ENCODE measurements around the gene NFYA. TPM values are rescaled to one million over a fixed set of nuclear protein-coding genes. Genes with fewer than 3 reads are reported as not detected.

The NFYA gene
- polyA plus RNA-seq, 1 donor from 2014 or later: 22.1 TPM

GRCh38 chr6:41043151-41043550, 29.6 kb upstream of the NFYA start:
- H3K4me2 ChIP-seq (ENCODE audit: low read length): no peak overlapping the region
- no peak for TF ChIP-seq POLR2AphosphoS5 (IDR thresholded peaks at IDR 0.05)
- no peak for TF ChIP-seq EP300 (conservative IDR thresholded peaks at IDR 0.05; ENCODE audit: poor library complexity, severe bottlenecking)
- no peak for TF ChIP-seq SMC3 (conservative IDR thresholded peaks at IDR 0.05; ENCODE audit: poor library complexity)
- TF ChIP-seq, protein P1, sequence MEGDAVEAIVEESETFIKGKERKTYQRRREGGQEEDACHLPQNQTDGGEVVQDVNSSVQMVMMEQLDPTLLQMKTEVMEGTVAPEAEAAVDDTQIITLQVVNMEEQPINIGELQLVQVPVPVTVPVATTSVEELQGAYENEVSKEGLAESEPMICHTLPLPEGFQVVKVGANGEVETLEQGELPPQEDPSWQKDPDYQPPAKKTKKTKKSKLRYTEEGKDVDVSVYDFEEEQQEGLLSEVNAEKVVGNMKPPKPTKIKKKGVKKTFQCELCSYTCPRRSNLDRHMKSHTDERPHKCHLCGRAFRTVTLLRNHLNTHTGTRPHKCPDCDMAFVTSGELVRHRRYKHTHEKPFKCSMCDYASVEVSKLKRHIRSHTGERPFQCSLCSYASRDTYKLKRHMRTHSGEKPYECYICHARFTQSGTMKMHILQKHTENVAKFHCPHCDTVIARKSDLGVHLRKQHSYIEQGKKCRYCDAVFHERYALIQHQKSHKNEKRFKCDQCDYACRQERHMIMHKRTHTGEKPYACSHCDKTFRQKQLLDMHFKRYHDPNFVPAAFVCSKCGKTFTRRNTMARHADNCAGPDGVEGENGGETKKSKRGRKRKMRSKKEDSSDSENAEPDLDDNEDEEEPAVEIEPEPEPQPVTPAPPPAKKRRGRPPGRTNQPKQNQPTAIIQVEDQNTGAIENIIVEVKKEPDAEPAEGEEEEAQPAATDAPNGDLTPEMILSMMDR (IDR thresholded peaks at IDR 0.05; ENCODE audit: poor library complexity, severe bottlenecking): no peak
- no peak for TF ChIP-seq TAF1 (IDR thresholded peaks at IDR 0.05; ENCODE audit: low read depth)
- TF ChIP-seq MXI1 (conservative IDR thresholded peaks at IDR 0.05; ENCODE audit: poor library complexity, severe bottlenecking): no peak
- no peak for TF ChIP-seq RAD21 (conservative IDR thresholded peaks at IDR 0.05)
- TF ChIP-seq, protein P2, sequence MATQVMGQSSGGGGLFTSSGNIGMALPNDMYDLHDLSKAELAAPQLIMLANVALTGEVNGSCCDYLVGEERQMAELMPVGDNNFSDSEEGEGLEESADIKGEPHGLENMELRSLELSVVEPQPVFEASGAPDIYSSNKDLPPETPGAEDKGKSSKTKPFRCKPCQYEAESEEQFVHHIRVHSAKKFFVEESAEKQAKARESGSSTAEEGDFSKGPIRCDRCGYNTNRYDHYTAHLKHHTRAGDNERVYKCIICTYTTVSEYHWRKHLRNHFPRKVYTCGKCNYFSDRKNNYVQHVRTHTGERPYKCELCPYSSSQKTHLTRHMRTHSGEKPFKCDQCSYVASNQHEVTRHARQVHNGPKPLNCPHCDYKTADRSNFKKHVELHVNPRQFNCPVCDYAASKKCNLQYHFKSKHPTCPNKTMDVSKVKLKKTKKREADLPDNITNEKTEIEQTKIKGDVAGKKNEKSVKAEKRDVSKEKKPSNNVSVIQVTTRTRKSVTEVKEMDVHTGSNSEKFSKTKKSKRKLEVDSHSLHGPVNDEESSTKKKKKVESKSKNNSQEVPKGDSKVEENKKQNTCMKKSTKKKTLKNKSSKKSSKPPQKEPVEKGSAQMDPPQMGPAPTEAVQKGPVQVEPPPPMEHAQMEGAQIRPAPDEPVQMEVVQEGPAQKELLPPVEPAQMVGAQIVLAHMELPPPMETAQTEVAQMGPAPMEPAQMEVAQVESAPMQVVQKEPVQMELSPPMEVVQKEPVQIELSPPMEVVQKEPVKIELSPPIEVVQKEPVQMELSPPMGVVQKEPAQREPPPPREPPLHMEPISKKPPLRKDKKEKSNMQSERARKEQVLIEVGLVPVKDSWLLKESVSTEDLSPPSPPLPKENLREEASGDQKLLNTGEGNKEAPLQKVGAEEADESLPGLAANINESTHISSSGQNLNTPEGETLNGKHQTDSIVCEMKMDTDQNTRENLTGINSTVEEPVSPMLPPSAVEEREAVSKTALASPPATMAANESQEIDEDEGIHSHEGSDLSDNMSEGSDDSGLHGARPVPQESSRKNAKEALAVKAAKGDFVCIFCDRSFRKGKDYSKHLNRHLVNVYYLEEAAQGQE (IDR thresholded peaks at IDR 0.05; ENCODE audit: borderline replicate concordance): no peak
- TF ChIP-seq EZH2 (IDR thresholded peaks at IDR 0.05; ENCODE audit: borderline replicate concordance, insufficient read depth, low read length, poor library complexity, severe bottlenecking): no peak
- no peaks in the 10 kb centered on the region for H3K9me3 ChIP-seq (ENCODE audit: low read length)
- no peak overlapping the region for H3K27ac ChIP-seq (ENCODE audit: low read length)
- H3K79me2 ChIP-seq (replicated peaks; ENCODE audit: insufficient read depth, low read length): no peaks in the 10 kb centered on the region
- no peak overlapping the region for H3K9ac ChIP-seq (ENCODE audit: low read length)
- H3F3A ChIP-seq (ENCODE audit: insufficient read depth, low read length, poor library complexity, severe bottlenecking): no peaks in the 10 kb centered on the region
- no peaks in the 10 kb centered on the region for H3K9me2 ChIP-seq (ENCODE audit: insufficient read depth, low read length)
- H3K4me3 ChIP-seq (ENCODE audit: low read length): no peak overlapping the region
- H3K27me3 ChIP-seq (ENCODE audit: insufficient read depth, low read depth, low read length): no peaks in the 10 kb centered on the region
- H2AFZ ChIP-seq (ENCODE audit: low read depth, low read length): no peak overlapping the region
- no peaks in the 10 kb centered on the region for H3K36me3 ChIP-seq (ENCODE audit: insufficient read depth, low read length)
- no peaks in the 10 kb centered on the region for H4K20me1 ChIP-seq (ENCODE audit: insufficient read depth)

DNA sequence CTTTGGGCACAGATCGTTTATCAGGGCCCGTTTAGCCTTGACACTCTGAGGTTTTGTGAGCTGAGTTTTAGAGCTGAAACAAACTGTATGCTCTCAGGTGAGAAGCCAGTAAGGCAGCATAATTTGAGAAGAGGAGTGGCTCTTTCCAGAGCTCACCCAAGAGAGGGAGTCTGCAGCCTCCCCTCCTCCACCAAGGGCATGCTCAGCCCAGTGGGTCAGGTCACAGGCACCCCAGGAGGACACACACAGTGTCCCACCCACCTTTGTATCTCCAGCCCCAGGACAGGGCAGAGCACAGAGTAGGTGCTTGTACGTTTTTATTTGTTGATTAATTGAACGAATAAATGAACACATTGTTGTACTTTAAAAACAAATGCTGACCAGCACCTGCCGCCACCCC, 27.1 kb upstream of the NFYA start:
- no peaks in the 10 kb centered on the region for H3K27me3 ChIP-seq (ENCODE audit: insufficient read depth, low read depth, low read length)
- no peak for TF ChIP-seq EP300 (conservative IDR thresholded peaks at IDR 0.05; ENCODE audit: poor library complexity, severe bottlenecking)
- no peak for TF ChIP-seq POLR2AphosphoS5 (IDR thresholded peaks at IDR 0.05)
- TF ChIP-seq RAD21 (conservative IDR thresholded peaks at IDR 0.05): no peak
- TF ChIP-seq, protein P2 (IDR thresholded peaks at IDR 0.05; ENCODE audit: borderline replicate concordance): no peak
- TF ChIP-seq TAF1 (IDR thresholded peaks at IDR 0.05; ENCODE audit: low read depth): no peak
- TF ChIP-seq MXI1 (conservative IDR thresholded peaks at IDR 0.05; ENCODE audit: poor library complexity, severe bottlenecking): no peak
- TF ChIP-seq SMC3 (conservative IDR thresholded peaks at IDR 0.05; ENCODE audit: poor library complexity): no peak
- TF ChIP-seq, protein P1 (IDR thresholded peaks at IDR 0.05; ENCODE audit: poor library complexity, severe bottlenecking): no peak
- no peak for TF ChIP-seq EZH2 (IDR thresholded peaks at IDR 0.05; ENCODE audit: borderline replicate concordance, insufficient read depth, low read length, poor library complexity, severe bottlenecking)
- no peak overlapping the region for H3K4me3 ChIP-seq (ENCODE audit: low read length)
- H2AFZ ChIP-seq (ENCODE audit: low read depth, low read length): no peak overlapping the region
- no peaks in the 10 kb centered on the region for H3K79me2 ChIP-seq (replicated peaks; ENCODE audit: insufficient read depth, low read length)
- H3K9ac ChIP-seq (ENCODE audit: low read length): no peak overlapping the region
- no peaks in the 10 kb centered on the region for H4K20me1 ChIP-seq (ENCODE audit: insufficient read depth)
- no peaks in the 10 kb centered on the region for H3K36me3 ChIP-seq (ENCODE audit: insufficient read depth, low read length)
- H3K9me2 ChIP-seq (ENCODE audit: insufficient read depth, low read length): no peaks in the 10 kb centered on the region
- no peaks in the 10 kb centered on the region for H3K9me3 ChIP-seq (ENCODE audit: low read length)
- H3K4me2 ChIP-seq (ENCODE audit: low read length): no peak overlapping the region
- H3K27ac ChIP-seq (ENCODE audit: low read length): no peak overlapping the region
- H3F3A ChIP-seq (ENCODE audit: insufficient read depth, low read length, poor library complexity, severe bottlenecking): no peaks in the 10 kb centered on the region

Data from neural cell (in vitro differentiated cells).